GM12891 (cell line): ENCODE data around the gene PRSS27.

Experiments used
- POLR2A ChIP-seq: IDR thresholded peaks from 2 replicates; pipeline ENCODE4 v1.6.1; 2011; ENCODE audit warnings: low read depth, low read length, control low read depth
- POLR2AphosphoS5 ChIP-seq: IDR thresholded peaks from 2 replicates; pipeline ENCODE4 v1.6.1; 2011; ENCODE audit warnings: low read depth, low read length, control low read depth
- TAF1 ChIP-seq: IDR thresholded peaks from 2 replicates; pipeline ENCODE4 v1.6.1; 2011; ENCODE audit warnings: low read depth, low read length, control low read depth

DNA sequence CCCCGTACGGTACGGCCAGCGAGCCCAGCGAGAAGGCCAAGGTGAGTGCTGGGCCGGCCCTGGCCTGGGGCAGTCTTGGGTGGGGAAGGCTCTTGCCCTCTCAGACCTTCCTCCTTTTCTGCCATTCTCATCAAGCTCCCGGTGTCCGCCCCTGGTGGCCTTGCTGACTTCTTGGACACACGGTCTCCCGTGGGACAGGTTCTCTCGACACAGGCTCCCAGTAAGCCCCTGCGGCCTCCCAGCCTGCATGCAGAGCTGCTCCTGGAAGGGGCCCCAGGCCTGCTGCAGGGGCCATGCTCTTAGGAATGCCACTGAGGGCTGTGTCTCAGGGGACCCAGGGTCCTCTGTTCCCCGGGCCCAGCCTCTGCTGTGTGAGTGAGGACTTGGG lies 17.6 kb downstream of the PRSS27 start:
- TF ChIP-seq TAF1 (no peak), POLR2A (no peak), POLR2AphosphoS5 (no peak)
